Lower leg skin (tissue), 4 donors: ENCODE data around the gene NOD2. TPM values are rescaled to one million over a fixed set of nuclear protein-coding genes. Genes with fewer than 3 reads are reported as not detected.

Experiments
- DNase-seq, 2 donors: peaks; one replicate each; pipeline ENCODE4 v3.0.0-alpha.2; 2019; ENCODE audit warnings: low spot score in 2 of 2
- H3K4me3 ChIP-seq: fragments of 200-600 bp; sonication (generic); 2 replicates; pipeline ENCODE4 v1.5.1; 2017; ENCODE audit warnings: mild to moderate bottlenecking, low read depth; ENCODE audit not compliant: poor library complexity, severe bottlenecking
- POLR2A ChIP-seq, 2 donors: fragments of 450-650 bp; IDR thresholded peaks; one replicate each; pipeline ENCODE4 v1.6.1; 2016 to 2017; ENCODE audit warnings: antibody characterized with exemption in 2 of 2, mild to moderate bottlenecking in 1 of 2, moderate library complexity in 1 of 2
- WGBS, 2 donors: methylation state at CpG; one replicate each; pipeline ENCODE4 v1.1.5; 2018; 5-methylcytosine and 5-hydroxymethylcytosine counted together
- intact Hi-C: fragments of 100-400 bp; cut with DNase I; formaldehyde crosslinking; loops from one replicate; pipeline ENCODE4 v1.15.0; 2023; ENCODE audit warnings: low total_unique reads
- total RNA-seq, 4 donors: library from RNA; depleted of rRNA; stranded (reverse); fragments of >200 nt; gene quantifications; one replicate each; pipeline ENCODE4 v1.1.0, GENCODE V29; 2016
- TF ChIP-seq, protein P1 (sequence below), 3 donors: fragments of 450-650 bp; IDR thresholded peaks; one replicate each; pipeline ENCODE4 v1.5.1; 2016; ENCODE audit warnings: antibody characterized with exemption in 3 of 3, mild to moderate bottlenecking in 3 of 3, moderate library complexity in 2 of 3

NOD2 gene
- total RNA-seq, 4 donors from 2014 or later, result 31.0 to 44.4 (median 35.4) TPM

DNA sequence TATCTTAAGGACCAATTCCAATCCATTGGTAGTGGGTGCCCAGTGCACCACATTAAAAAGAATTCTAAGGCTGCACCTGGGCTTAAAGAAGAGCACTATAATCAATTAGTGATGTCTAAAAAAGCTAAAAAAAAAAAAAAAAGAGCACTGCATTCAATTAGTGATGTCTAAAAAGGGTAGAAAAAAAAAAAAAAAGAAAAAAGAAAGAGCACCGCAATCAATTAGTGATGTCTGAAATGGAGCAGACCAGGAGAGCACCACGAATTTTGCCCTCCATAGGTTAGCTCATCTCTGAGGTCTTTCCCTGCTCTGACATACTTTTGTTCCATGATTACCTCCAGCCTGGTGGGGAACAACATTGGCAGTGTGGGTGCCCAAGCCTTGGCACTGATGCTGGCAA, 29.6 kb downstream of the NOD2 start:
- WGBS, 2 donors, result 80 to 90% methylated on average over 2 of the region's 2 CpGs
- DNase-seq, result no peak
- H3K4me3 ChIP-seq, result no peak overlapping the region
- intact Hi-C loops, result no loop called here
- TF ChIP-seq, protein P1, sequence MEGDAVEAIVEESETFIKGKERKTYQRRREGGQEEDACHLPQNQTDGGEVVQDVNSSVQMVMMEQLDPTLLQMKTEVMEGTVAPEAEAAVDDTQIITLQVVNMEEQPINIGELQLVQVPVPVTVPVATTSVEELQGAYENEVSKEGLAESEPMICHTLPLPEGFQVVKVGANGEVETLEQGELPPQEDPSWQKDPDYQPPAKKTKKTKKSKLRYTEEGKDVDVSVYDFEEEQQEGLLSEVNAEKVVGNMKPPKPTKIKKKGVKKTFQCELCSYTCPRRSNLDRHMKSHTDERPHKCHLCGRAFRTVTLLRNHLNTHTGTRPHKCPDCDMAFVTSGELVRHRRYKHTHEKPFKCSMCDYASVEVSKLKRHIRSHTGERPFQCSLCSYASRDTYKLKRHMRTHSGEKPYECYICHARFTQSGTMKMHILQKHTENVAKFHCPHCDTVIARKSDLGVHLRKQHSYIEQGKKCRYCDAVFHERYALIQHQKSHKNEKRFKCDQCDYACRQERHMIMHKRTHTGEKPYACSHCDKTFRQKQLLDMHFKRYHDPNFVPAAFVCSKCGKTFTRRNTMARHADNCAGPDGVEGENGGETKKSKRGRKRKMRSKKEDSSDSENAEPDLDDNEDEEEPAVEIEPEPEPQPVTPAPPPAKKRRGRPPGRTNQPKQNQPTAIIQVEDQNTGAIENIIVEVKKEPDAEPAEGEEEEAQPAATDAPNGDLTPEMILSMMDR (IDR thresholded peaks at IDR 0.05), result no peak

DNA sequence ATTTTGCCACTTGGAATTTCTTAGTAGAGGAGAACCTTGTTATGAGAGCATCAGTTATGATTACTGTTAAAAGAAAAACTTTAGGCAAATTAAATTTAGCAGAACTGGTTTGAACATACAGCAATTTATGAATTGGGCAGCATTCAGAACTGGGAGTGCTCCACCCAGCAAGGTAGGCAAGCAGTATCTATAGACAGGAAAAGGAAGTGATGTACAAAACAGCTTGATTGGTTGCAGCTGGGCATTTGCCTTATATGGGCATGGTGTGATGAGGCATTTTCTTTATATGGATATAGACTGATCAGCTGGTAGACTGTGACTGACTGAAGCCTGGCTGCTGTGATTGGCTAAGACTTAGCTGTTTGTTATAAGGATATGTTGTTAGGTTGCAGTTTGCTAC, 30.9 kb downstream of the NOD2 start:
- DNase-seq, result no peak

DNA sequence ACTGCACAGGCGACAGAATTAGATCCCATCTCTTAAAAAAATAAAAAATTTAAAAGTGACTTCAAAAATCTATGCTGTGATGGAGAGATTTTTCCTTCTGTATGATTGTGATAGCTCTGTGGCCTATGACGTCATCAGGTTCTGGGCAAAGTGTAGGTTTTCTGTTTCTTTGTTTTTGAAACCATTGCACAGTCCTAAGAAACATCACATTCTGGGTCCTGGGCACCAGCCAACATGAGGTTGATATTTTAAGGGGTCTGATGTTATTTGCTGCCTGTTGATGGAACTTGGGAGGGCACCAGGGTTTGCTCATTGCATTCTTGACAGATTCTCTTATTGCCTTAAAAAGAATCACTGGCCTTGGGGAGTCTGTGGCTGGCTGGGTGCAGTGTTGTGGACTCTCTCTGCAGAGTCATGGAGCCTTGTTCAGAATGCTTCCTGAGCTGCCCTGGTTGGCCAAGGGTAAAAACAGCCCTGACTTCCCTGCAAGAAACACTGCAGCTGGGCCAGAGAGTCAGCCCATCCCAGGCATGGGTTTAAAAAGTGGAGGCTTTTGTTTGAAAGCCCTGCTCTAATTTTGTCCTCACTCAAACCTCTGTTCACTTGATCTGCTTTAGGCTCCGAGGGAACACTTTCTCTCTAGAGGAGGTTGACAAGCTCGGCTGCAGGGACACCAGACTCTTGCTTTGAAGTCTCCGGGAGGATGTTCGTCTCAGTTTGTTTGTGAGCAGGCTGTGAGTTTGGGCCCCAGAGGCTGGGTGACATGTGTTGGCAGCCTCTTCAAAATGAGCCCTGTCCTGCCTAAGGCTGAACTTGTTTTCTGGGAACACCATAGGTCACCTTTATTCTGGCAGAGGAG, 38.0 kb downstream of the NOD2 start:
- peak in 1 of 2 donors; percentile 63 for DNase-seq
- intact Hi-C loops, result no loop called here
- TF ChIP-seq POLR2A (IDR thresholded peaks at IDR 0.05), result no peak
- TF ChIP-seq, protein P1 (IDR thresholded peaks at IDR 0.05), result no peak
- WGBS, 2 donors, result 77 to 86% methylated on average over 6 of the region's 6 CpGs
- no peak overlapping the region for H3K4me3 ChIP-seq

More for the DNA sequence above, 30.9 kb downstream of the NOD2 start:
- TF ChIP-seq POLR2A (IDR thresholded peaks at IDR 0.05), result no peak
- TF ChIP-seq, protein P1 (IDR thresholded peaks at IDR 0.05), result no peak
- intact Hi-C loops, result no loop called here
- no peak overlapping the region for H3K4me3 ChIP-seq

DNA sequence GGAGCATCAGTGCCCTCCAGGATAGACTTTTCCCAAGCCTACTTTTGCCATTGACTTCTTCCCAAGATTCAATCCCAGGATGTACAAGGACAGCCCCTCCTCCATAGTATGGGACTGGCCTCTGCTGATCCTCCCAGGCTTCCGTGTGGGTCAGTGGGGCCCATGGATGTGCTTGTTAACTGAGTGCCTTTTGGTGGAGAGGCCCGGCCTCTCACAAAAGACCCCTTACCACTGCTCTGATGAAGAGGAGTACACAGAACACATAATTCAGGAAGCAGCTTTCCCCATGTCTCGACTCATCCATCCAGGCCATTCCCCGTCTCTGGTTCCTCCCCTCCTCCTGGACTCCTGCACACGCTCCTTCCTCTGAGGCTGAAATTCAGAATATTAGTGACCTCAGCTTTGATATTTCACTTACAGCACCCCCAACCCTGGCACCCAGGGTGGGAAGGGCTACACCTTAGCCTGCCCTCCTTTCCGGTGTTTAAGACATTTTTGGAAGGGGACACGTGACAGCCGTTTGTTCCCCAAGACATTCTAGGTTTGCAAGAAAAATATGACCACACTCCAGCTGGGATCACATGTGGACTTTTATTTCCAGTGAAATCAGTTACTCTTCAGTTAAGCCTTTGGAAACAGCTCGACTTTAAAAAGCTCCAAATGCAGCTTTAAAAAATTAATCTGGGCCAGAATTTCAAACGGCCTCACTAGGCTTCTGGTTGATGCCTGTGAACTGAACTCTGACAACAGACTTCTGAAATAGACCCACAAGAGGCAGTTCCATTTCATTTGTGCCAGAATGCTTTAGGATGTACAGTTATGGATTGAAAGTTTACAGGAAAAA, 38.8 kb downstream of the NOD2 start:
- TF ChIP-seq POLR2A (IDR thresholded peaks at IDR 0.05), result no peak
- TF ChIP-seq, protein P1 (IDR thresholded peaks at IDR 0.05), result no peak
- intact Hi-C loops, result no loop called here
- no peak overlapping the region for H3K4me3 ChIP-seq
- DNase-seq, result no peak
- WGBS, 2 donors, result 66 to 78% methylated on average over 10 of the region's 10 CpGs

DNA sequence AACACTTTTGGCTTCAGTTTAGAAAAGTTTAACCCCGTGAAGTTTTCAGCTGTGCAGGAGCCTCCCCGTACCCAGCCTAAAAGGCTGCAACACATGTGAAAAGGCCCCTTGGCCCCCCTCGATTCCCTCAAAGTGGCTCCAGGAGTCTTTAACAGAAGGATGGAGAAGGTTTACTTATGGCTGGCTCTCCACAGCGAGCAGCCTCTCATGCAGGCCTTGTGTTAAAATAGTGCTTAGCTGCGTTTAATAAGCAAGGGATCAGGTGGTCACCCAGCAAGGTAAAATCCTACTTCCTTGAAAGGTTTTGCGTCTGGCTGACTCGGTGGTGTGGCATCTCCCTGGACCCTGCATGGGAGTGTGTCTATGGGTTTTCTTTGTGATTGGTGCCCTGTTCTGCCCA, 40.1 kb downstream of the NOD2 start:
- no peak overlapping the region for H3K4me3 ChIP-seq
- 87 to 90% methylated on average over 7 of the region's 7 CpGs for WGBS, 2 donors
- intact Hi-C loops, result no loop called here
- TF ChIP-seq POLR2A (IDR thresholded peaks at IDR 0.05), result no peak
- TF ChIP-seq, protein P1 (IDR thresholded peaks at IDR 0.05), result no peak
- DNase-seq, result no peak
